ENCODE results near the gene SHISAL2A.
"Not testable (repeated sequence)": the region's sequence is repeated elsewhere in the genome, so short reads cannot be mapped to it uniquely, and the experiment has no call there.

The SHISAL2A gene

GRCh38 chr1:52684545-52684944, 51.6 kb downstream of the SHISAL2A start:
- DNase-seq (ENCODE audit: low read depth in 2 of 2), result no peak

GRCh38 chr1:52686261-52686751, 53.3 kb downstream of the SHISAL2A start:
- peak; percentile 35 to 42 for DNase-seq (ENCODE audit: low read depth in 2 of 2)

- DNase-seq (ENCODE audit: low read depth in 2 of 2), result no peak
Measured at GRCh38 chr1:52686830-52687229, 53.9 kb downstream of the SHISAL2A start.

GRCh38 chr1:52691821-52692220, 58.9 kb downstream of the SHISAL2A start:
- no peak for DNase-seq (ENCODE audit: low read depth in 2 of 2)

- DNase-seq (ENCODE audit: low read depth in 2 of 2), result no peak
Measured at GRCh38 chr1:52692697-52693096, 59.7 kb downstream of the SHISAL2A start.

GRCh38 chr1:52693351-52693750, 60.4 kb downstream of the SHISAL2A start:
- not testable (repeated sequence) for DNase-seq (ENCODE audit: low read depth in 2 of 2)

GRCh38 chr1:52693843-52694242, 60.9 kb downstream of the SHISAL2A start:
- DNase-seq (ENCODE audit: low read depth in 2 of 2), result no peak

GRCh38 chr1:52695627-52696026, 62.7 kb downstream of the SHISAL2A start:
- no peak for DNase-seq (ENCODE audit: low read depth in 2 of 2)

- DNase-seq (ENCODE audit: low read depth in 2 of 2), result peak; percentile 60 to 61
Measured at GRCh38 chr1:52697795-52698674, 65.1 kb downstream of the SHISAL2A start, which contains the start of gene COA7. Gene COA7 (minus strand): TSS chr1:52698347. CDS start chr1:52698326, 21 bp downstream.

GRCh38 chr1:52702886-52703787, 70.2 kb downstream of the SHISAL2A start:
- DNase-seq (ENCODE audit: low read depth in 2 of 2), result peak; percentile 69 to 75

- DNase-seq (ENCODE audit: low read depth in 2 of 2), result no peak
Measured at GRCh38 chr1:52706136-52706670, 73.2 kb downstream of the SHISAL2A start.

Measured in stimulated activated CD8-positive, alpha-beta memory T cell treated with anti-CD3 and anti-CD28 coated beads, Interleukin-15, amount 100 ng/mL, for 48 hours (primary cell).